ENCODE results near the gene NRXN3. TPM values are rescaled to one million over a fixed set of nuclear protein-coding genes. Genes with fewer than 3 reads are reported as not detected.

NRXN3 gene
- total and polyA plus RNA-seq, 2 donors (not counting 1 experiment from before 2014, with no cell fraction given) = not detected

GRCh38 chr14:79645753-79646362 is 1475.7 kb downstream of the NRXN3 start:
- H3K4me3 Mint-ChIP-seq = no peak overlapping the region
- H3K4me2 ChIP-seq (replicated peaks; ENCODE audit: low read depth, low read length, poor library complexity, severe bottlenecking) = no peak overlapping the region
- peak; percentile 2 for DNase-seq
- intact Hi-C loops (cut with micrococcal nuclease) = no loop called here
- H3K36me3 ChIP-seq (replicated peaks in 1 of 2; ENCODE audit: control extremely low read depth in 1 of 2, control insufficient read depth in 1 of 2, extremely low read depth in 1 of 2, insufficient read depth in 2 of 2, low read length in 1 of 2) = no peaks in the 10 kb centered on the region
- no peak overlapping the region for H3K4me3 ChIP-seq (ENCODE audit: control extremely low read depth in 1 of 5, extremely low read depth in 1 of 5, insufficient read depth in 1 of 5, low read depth in 2 of 5, low read length in 4 of 5)
- H3K27ac ChIP-seq (ENCODE audit: low read length in 2 of 2) = no peak overlapping the region
- CTCF ChIA-PET = no interaction called here
- H3K79me2 ChIP-seq (ENCODE audit: control insufficient read depth, insufficient read depth, low read length) = no peaks in the 10 kb centered on the region
- H3K27me3 ChIP-seq (replicated peaks in 1 of 4; ENCODE audit: control extremely low read depth in 1 of 4, control insufficient read depth in 3 of 4, insufficient read depth in 4 of 4, low read length in 3 of 4) = no peaks in the 10 kb centered on the region
- H2AFZ ChIP-seq (ENCODE audit: insufficient read depth, low read depth, low read length, poor library complexity, severe bottlenecking) = no peak overlapping the region
- H3K4me1 Mint-ChIP-seq = no peaks in the 10 kb centered on the region
- POLR2A ChIA-PET = no interaction called here
- H3K9me3 Mint-ChIP-seq (ENCODE audit: insufficient read depth) = peaks cover 2% of the 10 kb centered on the region
- no CpG with 5 or more reads among the region's 2 CpGs for WGBS (ENCODE audit: insufficient coverage)
- TF ChIP-seq, protein P1, sequence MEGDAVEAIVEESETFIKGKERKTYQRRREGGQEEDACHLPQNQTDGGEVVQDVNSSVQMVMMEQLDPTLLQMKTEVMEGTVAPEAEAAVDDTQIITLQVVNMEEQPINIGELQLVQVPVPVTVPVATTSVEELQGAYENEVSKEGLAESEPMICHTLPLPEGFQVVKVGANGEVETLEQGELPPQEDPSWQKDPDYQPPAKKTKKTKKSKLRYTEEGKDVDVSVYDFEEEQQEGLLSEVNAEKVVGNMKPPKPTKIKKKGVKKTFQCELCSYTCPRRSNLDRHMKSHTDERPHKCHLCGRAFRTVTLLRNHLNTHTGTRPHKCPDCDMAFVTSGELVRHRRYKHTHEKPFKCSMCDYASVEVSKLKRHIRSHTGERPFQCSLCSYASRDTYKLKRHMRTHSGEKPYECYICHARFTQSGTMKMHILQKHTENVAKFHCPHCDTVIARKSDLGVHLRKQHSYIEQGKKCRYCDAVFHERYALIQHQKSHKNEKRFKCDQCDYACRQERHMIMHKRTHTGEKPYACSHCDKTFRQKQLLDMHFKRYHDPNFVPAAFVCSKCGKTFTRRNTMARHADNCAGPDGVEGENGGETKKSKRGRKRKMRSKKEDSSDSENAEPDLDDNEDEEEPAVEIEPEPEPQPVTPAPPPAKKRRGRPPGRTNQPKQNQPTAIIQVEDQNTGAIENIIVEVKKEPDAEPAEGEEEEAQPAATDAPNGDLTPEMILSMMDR (IDR thresholded peaks at IDR 0.05) = no peak
- no peak for TF ChIP-seq EZH2 (IDR thresholded peaks at IDR 0.05; ENCODE audit: borderline replicate concordance, insufficient read depth, low read depth, low read length, poor library complexity, severe bottlenecking)
- H3K9ac ChIP-seq (ENCODE audit: low read length) = no peak overlapping the region
- no peak for ATAC-seq (ENCODE audit: low read depth)
- H3K27me3 Mint-ChIP-seq = no peaks in the 10 kb centered on the region
- H3K27ac Mint-ChIP-seq = no peak overlapping the region
- no peaks in the 10 kb centered on the region for H4K20me1 ChIP-seq (ENCODE audit: control insufficient read depth, insufficient read depth, low read length, poor library complexity, severe bottlenecking)
- no peaks in the 10 kb centered on the region for H3K4me1 ChIP-seq (ENCODE audit: control insufficient read depth in 2 of 2, insufficient read depth in 2 of 2, low read length in 2 of 2)
- H3K9me3 ChIP-seq (ENCODE audit: control extremely low read depth in 1 of 3, control insufficient read depth in 2 of 3, insufficient read depth in 1 of 3, low read length in 2 of 3) = no peaks in the 10 kb centered on the region

DNA sequence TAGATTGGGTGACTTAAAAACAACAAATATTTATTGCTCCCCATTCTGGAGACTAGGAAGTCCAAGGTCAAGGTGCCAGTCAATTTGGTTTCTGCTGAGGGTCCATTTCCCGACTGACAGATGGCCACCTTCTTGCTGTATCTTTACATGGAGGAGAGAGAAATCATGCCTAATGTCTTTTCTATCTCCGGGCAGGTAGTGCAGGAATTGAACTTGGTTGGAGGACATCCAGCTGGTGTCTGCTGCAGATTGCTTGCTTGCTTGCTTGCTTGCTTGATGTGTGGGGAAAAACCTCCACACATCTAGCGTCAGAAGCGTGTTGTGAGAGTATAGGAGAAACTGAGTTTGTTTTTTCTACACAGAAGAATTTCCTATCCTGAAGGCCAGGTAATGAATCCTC is 1479.7 kb downstream of the NRXN3 start:
- Mint-ChIP-seq H3K9me3 (ENCODE audit: insufficient read depth) (peaks cover 3% of the 10 kb centered on the region), H3K27ac (no peak overlapping the region), H3K4me3 (no peak overlapping the region), H3K4me1 (no peaks in the 10 kb centered on the region), H3K27me3 (no peaks in the 10 kb centered on the region)
- Histone ChIP-seq H2AFZ (ENCODE audit: insufficient read depth, low read depth, low read length, poor library complexity, severe bottlenecking) (no peak overlapping the region), H3K4me2 (replicated peaks; ENCODE audit: low read depth, low read length, poor library complexity, severe bottlenecking) (no peak overlapping the region), H4K20me1 (ENCODE audit: control insufficient read depth, insufficient read depth, low read length, poor library complexity, severe bottlenecking) (no peaks in the 10 kb centered on the region), H3K36me3 (replicated peaks in 1 of 2; ENCODE audit: control extremely low read depth in 1 of 2, control insufficient read depth in 1 of 2, extremely low read depth in 1 of 2, insufficient read depth in 2 of 2, low read length in 1 of 2) (no peaks in the 10 kb centered on the region), H3K4me1 (ENCODE audit: control insufficient read depth in 2 of 2, insufficient read depth in 2 of 2, low read length in 2 of 2) (no peaks in the 10 kb centered on the region), H3K27ac (ENCODE audit: low read length in 2 of 2) (no peak overlapping the region), H3K79me2 (ENCODE audit: control insufficient read depth, insufficient read depth, low read length) (no peaks in the 10 kb centered on the region), H3K27me3 (replicated peaks in 1 of 4; ENCODE audit: control extremely low read depth in 1 of 4, control insufficient read depth in 3 of 4, insufficient read depth in 4 of 4, low read length in 3 of 4) (no peaks in the 10 kb centered on the region), H3K9me3 (ENCODE audit: control extremely low read depth in 1 of 3, control insufficient read depth in 2 of 3, insufficient read depth in 1 of 3, low read length in 2 of 3) (no peaks in the 10 kb centered on the region), H3K4me3 (ENCODE audit: control extremely low read depth in 1 of 5, extremely low read depth in 1 of 5, insufficient read depth in 1 of 5, low read depth in 2 of 5, low read length in 4 of 5) (no peak overlapping the region), H3K9ac (ENCODE audit: low read length) (no peak overlapping the region)
- ChIA-PET CTCF (no interaction called here), POLR2A (no interaction called here)
- intact Hi-C loops (cut with micrococcal nuclease) = no loop called here
- TF ChIP-seq, protein P1 (IDR thresholded peaks at IDR 0.05) = no peak
- TF ChIP-seq EZH2 (IDR thresholded peaks at IDR 0.05; ENCODE audit: borderline replicate concordance, insufficient read depth, low read depth, low read length, poor library complexity, severe bottlenecking) = no peak
- DNase-seq (no peak), ATAC-seq (ENCODE audit: low read depth) (no peak)
- WGBS (ENCODE audit: insufficient coverage) = 84% methylated on average over 2 of the region's 4 CpGs
